HG02759 (cell line): ENCODE results near the gene SCAF1.
"Not testable (repeated sequence)": the region's sequence is repeated elsewhere in the genome, so short reads cannot be mapped to it uniquely, and the experiment has no call there.

Experiments
- ATAC-seq: cut with Tn5 transposase; IDR thresholded peaks from one replicate; pipeline ENCODE4 v1.9.1; 2021; ENCODE audit warnings: mild to moderate bottlenecking, moderate library complexity; ENCODE audit not compliant: unreplicated experiment

SCAF1 gene

GRCh38 chr19:49613374-49613773 is 28.6 kb upstream of the SCAF1 start:
- no peak for ATAC-seq

- ATAC-seq: no peak
Observed at GRCh38 chr19:49614096-49614833, 27.7 kb upstream of the SCAF1 start.

GRCh38 chr19:49615861-49616260 is 26.1 kb upstream of the SCAF1 start:
- no peak for ATAC-seq

- ATAC-seq: no peak
Observed at GRCh38 chr19:49616532-49616931, 25.5 kb upstream of the SCAF1 start.

GRCh38 chr19:49616945-49617344 is 25.1 kb upstream of the SCAF1 start:
- ATAC-seq: no peak

GRCh38 chr19:49617860-49618259 is 24.1 kb upstream of the SCAF1 start:
- not testable (repeated sequence) for ATAC-seq

GRCh38 chr19:49624967-49625910 is 16.8 kb upstream of the SCAF1 start:
- no peak for ATAC-seq

- no peak for ATAC-seq
Observed at GRCh38 chr19:49626226-49626625, 15.8 kb upstream of the SCAF1 start.

- ATAC-seq: no peak
Observed at GRCh38 chr19:49629659-49630058, 12.3 kb upstream of the SCAF1 start.

GRCh38 chr19:49631014-49631588 is 10.9 kb upstream of the SCAF1 start:
- no peak for ATAC-seq

GRCh38 chr19:49631610-49632192 is 10.3 kb upstream of the SCAF1 start:
- no peak for ATAC-seq

- ATAC-seq: no peak
Observed at GRCh38 chr19:49632576-49632975, 9.4 kb upstream of the SCAF1 start.

- not testable (repeated sequence) for ATAC-seq
Observed at GRCh38 chr19:49633273-49633672, 8.7 kb upstream of the SCAF1 start.

- ATAC-seq: no peak
Observed at GRCh38 chr19:49635530-49636232, 6.3 kb upstream of the SCAF1 start.

- ATAC-seq: no peak
Observed at GRCh38 chr19:49636233-49636932, 5.6 kb upstream of the SCAF1 start.

- ATAC-seq: no peak
Observed at GRCh38 chr19:49637821-49638738, 3.9 kb upstream of the SCAF1 start.

GRCh38 chr19:49639401-49640112 is 2.5 kb upstream of the SCAF1 start:
- ATAC-seq: no peak
